ENCODE data around the gene USP6NL.

DNA sequence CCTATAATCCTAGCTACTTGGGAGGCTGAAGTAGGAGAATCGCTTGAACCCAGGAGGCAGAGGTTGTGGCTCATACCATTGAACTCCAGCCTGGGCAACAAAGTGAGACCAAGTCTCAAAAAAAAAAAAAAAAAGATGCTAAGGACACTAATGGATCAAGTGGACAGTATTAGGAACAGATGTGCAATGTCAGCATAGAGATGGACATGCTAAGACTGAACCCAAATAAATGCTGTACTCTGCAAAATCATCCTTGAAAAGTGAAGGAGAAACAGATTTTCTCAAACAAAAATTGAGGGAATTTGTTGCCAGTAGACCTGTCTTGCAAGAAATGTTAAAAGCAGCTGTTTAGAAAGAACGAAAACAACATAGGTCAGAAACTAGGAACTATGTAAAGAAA is 194.5 kb downstream of the USP6NL start:
- TF ChIP-seq, protein P1, sequence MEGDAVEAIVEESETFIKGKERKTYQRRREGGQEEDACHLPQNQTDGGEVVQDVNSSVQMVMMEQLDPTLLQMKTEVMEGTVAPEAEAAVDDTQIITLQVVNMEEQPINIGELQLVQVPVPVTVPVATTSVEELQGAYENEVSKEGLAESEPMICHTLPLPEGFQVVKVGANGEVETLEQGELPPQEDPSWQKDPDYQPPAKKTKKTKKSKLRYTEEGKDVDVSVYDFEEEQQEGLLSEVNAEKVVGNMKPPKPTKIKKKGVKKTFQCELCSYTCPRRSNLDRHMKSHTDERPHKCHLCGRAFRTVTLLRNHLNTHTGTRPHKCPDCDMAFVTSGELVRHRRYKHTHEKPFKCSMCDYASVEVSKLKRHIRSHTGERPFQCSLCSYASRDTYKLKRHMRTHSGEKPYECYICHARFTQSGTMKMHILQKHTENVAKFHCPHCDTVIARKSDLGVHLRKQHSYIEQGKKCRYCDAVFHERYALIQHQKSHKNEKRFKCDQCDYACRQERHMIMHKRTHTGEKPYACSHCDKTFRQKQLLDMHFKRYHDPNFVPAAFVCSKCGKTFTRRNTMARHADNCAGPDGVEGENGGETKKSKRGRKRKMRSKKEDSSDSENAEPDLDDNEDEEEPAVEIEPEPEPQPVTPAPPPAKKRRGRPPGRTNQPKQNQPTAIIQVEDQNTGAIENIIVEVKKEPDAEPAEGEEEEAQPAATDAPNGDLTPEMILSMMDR (IDR thresholded peaks at IDR 0.05) = no peak
- no peak for TF ChIP-seq POLR2A (IDR thresholded peaks at IDR 0.05)

Measured in uterus (tissue), 2 donors.